Endothelial cell of umbilical vein (primary cell): Measurements from ENCODE around the gene CFAP61. TPM values are rescaled to one million over a fixed set of nuclear protein-coding genes. Genes with fewer than 3 reads are reported as not detected.

Source experiments
- Bru-seq: library from RNA; stranded (reverse); fragments of 400-500 nt; gene quantifications from one replicate; lab custom pipeline; 2021; lab: Mats Ljungman, UMichigan
- BruChase-seq, 2 experiments: library from RNA; stranded (reverse); fragments of 400-500 nt; gene quantifications; one replicate each; lab custom pipeline; 2021; lab: Mats Ljungman, UMichigan
- BruUV-seq: library from RNA; stranded (reverse); fragments of 400-500 nt; replicated peaks from 2 replicates; lab custom pipeline; 2021; lab: Mats Ljungman, UMichigan
- CTCF ChIA-PET: fragments of 300-600, 350-600 bp; sonication (Branson Sonifier 250); formaldehyde crosslinking; loops from one replicate; lab custom pipeline; 2021; ENCODE audit warnings: antibody characterized with exemption, inconsistent platforms; lab: Charles Lee
- POLR2A ChIA-PET: fragments of 300-600, 350-600 bp; sonication (Branson Sonifier 250); formaldehyde crosslinking; loops from one replicate; lab custom pipeline; 2021; ENCODE audit warnings: antibody characterized with exemption, inconsistent platforms; lab: Charles Lee
- DNase-seq: peaks from one replicate; pipeline ENCODE4 v3.0.0-alpha.2; 2011; ENCODE audit warnings: low read depth, low spot score
- FAIRE-seq: peaks from 2 replicates; lab custom pipeline; 2011; peaks lifted over from hg19 to GRCh38; lab: Jason Lieb, UNC
- H2AFZ ChIP-seq: 2 replicates; pipeline ENCODE4 v1.6.0; 2012; ENCODE audit warnings: low read depth, low read length, control low read depth, inconsistent platforms
- H3K27ac ChIP-seq: 2 replicates; pipeline ENCODE4 v1.5.1; 2011; ENCODE audit warnings: low read depth, mild to moderate bottlenecking, control low read depth, low read length, moderate library complexity; ENCODE audit not compliant: insufficient read depth
- H3K27me3 ChIP-seq, 2 experiments: 2 replicates each; pipeline versions ENCODE4 v1.6.0 to v1.6.1; 2011; ENCODE audit warnings: low read length in 2 of 2, mixed read lengths in 1 of 2; ENCODE audit not compliant: control insufficient read depth in 2 of 2, insufficient read depth in 2 of 2
- H3K36me3 ChIP-seq, 2 experiments: 2 replicates in 1 of 2; 3 replicates in 1 of 2; pipeline ENCODE4 v1.5.1; 2011; ENCODE audit warnings: low read length in 2 of 2, mild to moderate bottlenecking in 1 of 2, moderate library complexity in 1 of 2; ENCODE audit not compliant: control insufficient read depth in 2 of 2, insufficient read depth in 2 of 2; ENCODE audit errors: extremely low read depth in 1 of 2
- H3K4me1 ChIP-seq: 3 replicates; pipeline ENCODE4 v1.5.1; 2011; ENCODE audit warnings: mild to moderate bottlenecking, low read length; ENCODE audit not compliant: control insufficient read depth, insufficient read depth; ENCODE audit errors: extremely low read depth
- H3K4me2 ChIP-seq: 2 replicates; pipeline ENCODE4 v1.6.1; 2011; ENCODE audit warnings: low read length, control low read depth, mixed read lengths; ENCODE audit not compliant: insufficient read depth
- H3K4me3 ChIP-seq, 3 experiments: fragments of 200-600 bp in 1 of 3; sonication (generic), shearing (Covaris generic) in 1 of 3; replicated peaks in 1 of 3; 2 replicates each; pipeline ENCODE4 v1.5.1; 2011 to 2016; ENCODE audit warnings: control low read depth in 3 of 3, low read length in 3 of 3, mild to moderate bottlenecking in 2 of 3, inconsistent platforms in 1 of 3, low read depth in 1 of 3, moderate library complexity in 1 of 3; ENCODE audit not compliant: insufficient read depth in 1 of 3
- H3K79me2 ChIP-seq: 2 replicates; pipeline ENCODE4 v1.6.0; 2012; ENCODE audit warnings: low read length, inconsistent platforms; ENCODE audit not compliant: control insufficient read depth, insufficient read depth
- H3K9ac ChIP-seq: replicated peaks from 2 replicates; pipeline ENCODE3; 2011; ENCODE audit warnings: low read length, control low read depth; ENCODE audit not compliant: insufficient read depth; ENCODE audit errors: extremely low read depth
- H3K9me1 ChIP-seq: replicated peaks from 3 replicates; pipeline ENCODE4 v1.6.0; 2011; ENCODE audit warnings: mild to moderate bottlenecking, low read length; ENCODE audit not compliant: control insufficient read depth, insufficient read depth; ENCODE audit errors: extremely low read depth
- H3K9me3 ChIP-seq: replicated peaks from 2 replicates; pipeline ENCODE4 v1.5.1; 2012; ENCODE audit warnings: low read length, inconsistent platforms; ENCODE audit not compliant: control insufficient read depth, insufficient read depth
- H4K20me1 ChIP-seq: replicated peaks from 2 replicates; pipeline ENCODE3; 2011; ENCODE audit warnings: mild to moderate bottlenecking, low read length; ENCODE audit not compliant: control insufficient read depth, insufficient read depth; ENCODE audit errors: extremely low read depth
- CTCF ChIP-seq, 2 donors: IDR thresholded peaks; 1 replicate in 1 of 2; 2 replicates in 1 of 2; pipeline ENCODE4 v1.5.1; 2011; ENCODE audit warnings: low read length in 2 of 2, mild to moderate bottlenecking in 2 of 2, moderate library complexity in 2 of 2, control low read depth in 1 of 2, inconsistent platforms in 1 of 2, low read depth in 1 of 2; ENCODE audit not compliant: insufficient read depth in 1 of 2; ENCODE audit errors: extremely low read depth in 1 of 2
- EZH2 ChIP-seq: IDR thresholded peaks from 2 replicates; pipeline ENCODE4 v1.6.1; 2012; ENCODE audit warnings: borderline replicate concordance, low read depth, mild to moderate bottlenecking, moderate library complexity, low read length, inconsistent platforms; ENCODE audit not compliant: severe bottlenecking
- FOS ChIP-seq: IDR thresholded peaks from 2 replicates; pipeline ENCODE4 v1.6.1; 2011; ENCODE audit warnings: mild to moderate bottlenecking, low read length, moderate library complexity, borderline replicate concordance; ENCODE audit not compliant: insufficient read depth
- GATA2 ChIP-seq: IDR thresholded peaks from 2 replicates; pipeline ENCODE4 v1.7.0; 2011; ENCODE audit warnings: low read depth, mild to moderate bottlenecking, moderate library complexity, mixed read lengths, low read length; ENCODE audit not compliant: insufficient read length, insufficient read depth
- JUN ChIP-seq: IDR thresholded peaks from 2 replicates; pipeline ENCODE4 v1.6.1; 2011; ENCODE audit warnings: borderline replicate concordance, low read depth; ENCODE audit not compliant: insufficient read length, insufficient read depth
- MAX ChIP-seq: IDR thresholded peaks from 2 replicates; pipeline ENCODE4 v1.6.1; 2011; ENCODE audit not compliant: insufficient read depth, insufficient read length
- MYC ChIP-seq: IDR thresholded peaks from one replicate; pipeline ENCODE4 v1.6.1; 2011; ENCODE audit warnings: mild to moderate bottlenecking, low read depth, low read length
- POLR2A ChIP-seq: IDR thresholded peaks from 2 replicates; pipeline ENCODE4 v1.6.1; 2012; ENCODE audit warnings: low read depth, mild to moderate bottlenecking, control low read depth, low read length
- POLR2AphosphoS5 ChIP-seq: IDR thresholded peaks from 2 replicates; pipeline ENCODE4 v1.6.1; 2012; ENCODE audit warnings: low read depth, mild to moderate bottlenecking, control low read depth, low read length, moderate library complexity; ENCODE audit not compliant: insufficient read depth
- dilution Hi-C: fragments of 300-500 bp; cut with MboI; formaldehyde crosslinking; loops from one replicate; pipeline ENCODE4 v1.15.0; 2019; ENCODE audit warnings: low sequenced_read_pairs; ENCODE audit not compliant: extremely low pct_ligation_motif_present
- intact Hi-C: fragments of 100-400 bp; cut with micrococcal nuclease; formaldehyde crosslinking; loops from one replicate; pipeline ENCODE4 v1.10.0; 2022
- long read RNA-seq: library from polyadenylated mRNA; stranded (forward); transcript quantifications from one replicate; pipeline ENCODE4 v2.0.0, GENCODE V29; 2021
- polyA minus RNA-seq, 3 experiments: library from RNA; depleted of rRNA, polyadenylated mRNA; stranded (reverse); fragments of >200 nt; gene quantifications; 1 replicate in 1 of 3; 2 replicates in 2 of 3; pipeline ENCODE4 v1.2.3, GENCODE V29; 2011
- polyA plus RNA-seq, 4 experiments: library from polyadenylated mRNA; depleted of rRNA in 3 of 4; stranded (reverse) in 3 of 4; unstranded in 1 of 4; fragments of >200 nt; gene quantifications; 2 replicates each; pipeline versions ENCODE4 v1.2.1 to v1.2.3, GENCODE V29; 2011 to 2012; ENCODE audit warnings: missing spikeins in 1 of 4
- total RNA-seq: library from RNA; stranded (reverse); gene quantifications from 2 replicates; pipeline ENCODE4 v1.2.3, GENCODE V29; 2021

The CFAP61 gene
- total RNA-seq (not detected in 2 replicates), polyA plus RNA-seq (not detected in 2 replicates), polyA minus RNA-seq (not detected in 2 replicates), Bru-seq, nascent RNA (percentile 3 among the genes with signal in this experiment), BruChase-seq, experiment 1, labeled RNA remaining after a 6-hour chase (percentile 2 among the genes with signal in this experiment), BruChase-seq, experiment 2, labeled RNA remaining after a 2-hour chase (percentile 4 among the genes with signal in this experiment)
- not detected in 2 replicates for polyA plus RNA-seq (2011; cell fraction: cytosol; rRNA removed)
- not detected in 2 replicates for polyA plus RNA-seq (2011; cell fraction: nucleus; rRNA removed)
- polyA plus RNA-seq (2012), result not detected in 2 replicates
- polyA minus RNA-seq (2011; cell fraction: cytosol; rRNA and poly(A)+ RNA removed), result not detected
- not detected in 2 replicates for polyA minus RNA-seq (2011; cell fraction: nucleus; rRNA and poly(A)+ RNA removed)
- long read RNA-seq, result 0 reads

GRCh38 chr20:20052074-20052970, at the start of gene CFAP61, which contains the start of gene CRNKL1:
Gene CFAP61, plus strand, starts transcription at chr20:20052532. Its CDS starts 4,122 bp downstream, at chr20:20056654.
Gene CRNKL1, minus strand, starts transcription at chr20:20052466. Its CDS starts 124 bp downstream, at chr20:20052342.
- CTCF ChIA-PET, result interaction anchor here (0.6 to 2.0 kb wide), 11 partner anchors 9 to 593 kb away, joined by 3 to 9 read pairs (median 4); partner anchors contain the start of gene NAA20
- no TSS peak for BruUV-seq
- peak; percentile 99 for FAIRE-seq

More at GRCh38 chr20:20052074-20052970, at the start of gene CFAP61, which contains the start of gene CRNKL1:
- Histone ChIP-seq H3K9me1 (no peaks in the 10 kb centered on the region), H3K4me3 (peak within 1 kb of the TSS; percentile 49 to 95 (median 69)), H3K27me3 (peaks cover 9 to 23% of the 10 kb centered on the region in 2 experiments), H3K27ac (peak within 1 kb of the TSS; percentile 49), H3K9ac (peak within 1 kb of the TSS; percentile 75), H3K79me2 (peaks cover 12% of the 10 kb centered on the region), H2AFZ (peak within 1 kb of the TSS; percentile 66), H3K36me3 (peaks cover 11% of the 10 kb centered on the region in 2 experiments), H3K4me1 (peaks cover 8% of the 10 kb centered on the region), H4K20me1 (no peaks in the 10 kb centered on the region), H3K9me3 (no peaks in the 10 kb centered on the region), H3K4me2 (peak within 1 kb of the TSS; percentile 94)
- dilution Hi-C loops, result no loop called here
- intact Hi-C loops, result loop anchor here (1.0 to 5.0 kb wide), 3 partner anchors 14 to 360 kb away; partner anchors contain the start of gene NAA20
- peak; percentile 98 for DNase-seq
- TF ChIP-seq EZH2 (no peak), POLR2A (peak; percentile 29), GATA2 (no peak), MAX (peak; percentile 88), POLR2AphosphoS5 (peak; percentile 46), FOS (no peak), MYC (no peak), CTCF (IDR thresholded peaks at IDR 0.05; ENCODE audit: extremely low read depth in 1 of 2, insufficient read depth in 1 of 2, low read depth in 1 of 2, low read length in 2 of 2) (peak in 1 of 2 donors; percentile 15), JUN (no peak)
- POLR2A ChIA-PET, result interaction anchor here (0.7 to 1.3 kb wide), 3 partner anchors 14 to 76 kb away, joined by 3 to 11 read pairs (median 3); partner anchors contain the start of gene NAA20
